GM19328 (cell line): ENCODE data around the gene TMEM9.
"Not testable (repeated sequence)": the region's sequence is repeated elsewhere in the genome, so short reads cannot be mapped to it uniquely, and the experiment has no call there.

Source experiments
- ATAC-seq: cut with Tn5 transposase; IDR thresholded peaks from one replicate; pipeline ENCODE4 v1.9.1; 2021; ENCODE audit warnings: mild to moderate bottlenecking, moderate library complexity; ENCODE audit not compliant: unreplicated experiment

The TMEM9 gene

GRCh38 chr1:201175820-201176500 is 21.7 kb upstream of the TMEM9 start:
- no peak for ATAC-seq

GRCh38 chr1:201173736-201174135 is 19.5 kb upstream of the TMEM9 start:
- no peak for ATAC-seq

GRCh38 chr1:201172999-201173610 is 18.8 kb upstream of the TMEM9 start:
- ATAC-seq, result no peak

GRCh38 chr1:201172326-201172725 is 18.1 kb upstream of the TMEM9 start:
- ATAC-seq, result no peak

- ATAC-seq, result peak; percentile 52
Measured at GRCh38 chr1:201171063-201172036, 17.1 kb upstream of the TMEM9 start.

- peak; percentile 92 for ATAC-seq
Measured at GRCh38 chr1:201170533-201171062, 16.3 kb upstream of the TMEM9 start.

- no peak for ATAC-seq
Measured at GRCh38 chr1:201169971-201170532, 15.8 kb upstream of the TMEM9 start.

- ATAC-seq, result no peak
Measured at GRCh38 chr1:201169203-201169602, 14.9 kb upstream of the TMEM9 start.

GRCh38 chr1:201167041-201167991 is 13.0 kb upstream of the TMEM9 start:
- no peak for ATAC-seq

- ATAC-seq, result no peak
Measured at GRCh38 chr1:201164645-201165044, 10.4 kb upstream of the TMEM9 start.

- no peak for ATAC-seq
Measured at GRCh38 chr1:201163707-201164106, 9.4 kb upstream of the TMEM9 start.

- not testable (repeated sequence) for ATAC-seq
Measured at GRCh38 chr1:201163036-201163435, 8.8 kb upstream of the TMEM9 start.

- ATAC-seq, result no peak
Measured at GRCh38 chr1:201157949-201158348, 3.7 kb upstream of the TMEM9 start.

GRCh38 chr1:201156819-201157218 is 2.5 kb upstream of the TMEM9 start:
- ATAC-seq, result no peak

GRCh38 chr1:201156346-201156745 is 2.1 kb upstream of the TMEM9 start:
- no peak for ATAC-seq

- ATAC-seq, result no peak
Measured at GRCh38 chr1:201155354-201155753, 1.1 kb upstream of the TMEM9 start.

GRCh38 chr1:201153474-201154388 is 543 bp downstream of the TMEM9 start:
- peak; percentile 73 for ATAC-seq

GRCh38 chr1:201149400-201149799 is 4.9 kb downstream of the TMEM9 start:
- no peak for ATAC-seq
